HG03280 (cell line): ENCODE results near the gene VGLL4.
"Not testable (repeated sequence)": the region's sequence is repeated elsewhere in the genome, so short reads cannot be mapped to it uniquely, and the experiment has no call there.

Experiments
- ATAC-seq: cut with Tn5 transposase; IDR thresholded peaks from one replicate; pipeline ENCODE4 v1.9.1; 2021; ENCODE audit warnings: mild to moderate bottlenecking, moderate library complexity; ENCODE audit not compliant: unreplicated experiment

VGLL4 gene

DNA sequence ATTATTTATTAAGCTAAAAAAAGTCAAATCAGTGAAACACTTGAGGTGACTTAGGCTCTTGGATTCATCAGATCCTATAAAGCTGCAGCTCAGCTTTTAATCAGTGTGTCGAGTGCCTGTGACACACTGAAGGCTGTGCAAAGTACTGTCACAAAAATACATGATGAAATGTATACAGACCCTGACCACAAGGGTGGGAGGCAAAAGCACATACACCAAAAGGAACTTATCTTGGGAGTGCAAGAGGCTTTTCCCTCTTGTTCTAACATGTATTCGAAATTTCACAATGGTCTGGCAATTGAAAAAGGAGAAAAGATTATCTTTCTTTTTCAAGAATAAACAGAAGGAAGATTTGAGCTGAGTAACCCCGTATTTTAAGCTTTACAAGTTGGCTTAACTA lies 35.9 kb downstream of the VGLL4 start:
- ATAC-seq = no peak

DNA sequence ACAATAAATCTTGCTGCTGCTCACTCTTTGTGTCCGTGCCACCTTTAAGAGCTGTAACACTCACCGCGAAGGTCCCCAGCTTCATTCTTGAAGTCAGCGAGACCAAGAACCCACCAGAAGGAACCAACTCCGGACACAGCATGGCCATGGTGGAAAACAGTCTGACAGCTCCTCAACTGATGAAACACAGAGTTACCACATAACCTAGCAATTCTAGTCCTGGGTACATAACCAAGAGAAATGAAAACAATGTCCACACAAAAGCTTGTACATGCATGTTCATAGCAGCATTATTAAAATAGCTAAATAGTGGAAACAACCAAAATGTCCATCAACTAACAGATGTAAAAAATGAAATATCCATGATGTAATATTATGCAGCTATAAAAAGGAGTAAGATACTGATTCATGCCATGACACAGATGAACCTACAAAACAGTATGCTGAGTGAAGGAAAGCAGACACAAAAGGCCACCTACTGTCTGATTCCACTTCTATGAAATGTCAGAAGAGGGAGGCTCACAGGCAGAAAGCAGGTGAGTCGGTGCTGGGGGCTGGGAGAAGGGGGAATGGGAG lies 36.8 kb downstream of the VGLL4 start:
- no peak for ATAC-seq

DNA sequence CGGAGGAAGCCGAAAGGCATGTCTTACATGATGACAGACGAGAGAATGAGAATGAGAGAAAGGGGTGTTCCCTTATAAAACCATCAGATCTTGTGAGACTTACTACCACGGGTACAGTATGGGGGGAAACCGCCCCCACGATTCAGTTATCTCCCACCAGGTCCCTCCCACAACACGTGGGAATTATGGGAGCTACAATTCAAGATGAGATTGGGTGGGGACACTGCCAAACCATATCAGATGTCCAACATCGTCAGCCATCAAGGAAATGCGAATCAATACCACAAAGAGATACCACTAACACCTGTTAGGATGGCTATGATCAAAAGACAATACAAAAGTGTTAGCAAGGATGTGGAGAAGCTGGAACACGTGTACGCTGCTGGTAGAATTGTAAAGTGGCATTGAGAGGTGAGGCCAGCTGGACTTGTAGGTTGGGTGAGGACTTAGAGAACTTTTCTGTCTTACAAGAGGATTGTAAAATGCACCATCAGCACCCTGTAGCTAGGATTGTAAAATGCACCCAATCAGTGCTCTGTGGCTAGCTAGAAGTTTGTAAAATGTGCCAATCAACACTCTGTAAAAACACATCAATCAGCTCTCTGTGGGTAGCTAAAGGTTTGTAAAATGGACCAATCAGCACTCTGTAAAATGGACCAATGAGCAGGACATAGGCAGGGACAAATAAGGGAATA lies 37.5 kb downstream of the VGLL4 start:
- ATAC-seq = no peak

- ATAC-seq = no peak
Observed at GRCh38 chr3:11605398-11605797, 38.3 kb downstream of the VGLL4 start.

- no peak for ATAC-seq
Observed at GRCh38 chr3:11604139-11604892, 39.4 kb downstream of the VGLL4 start.

DNA sequence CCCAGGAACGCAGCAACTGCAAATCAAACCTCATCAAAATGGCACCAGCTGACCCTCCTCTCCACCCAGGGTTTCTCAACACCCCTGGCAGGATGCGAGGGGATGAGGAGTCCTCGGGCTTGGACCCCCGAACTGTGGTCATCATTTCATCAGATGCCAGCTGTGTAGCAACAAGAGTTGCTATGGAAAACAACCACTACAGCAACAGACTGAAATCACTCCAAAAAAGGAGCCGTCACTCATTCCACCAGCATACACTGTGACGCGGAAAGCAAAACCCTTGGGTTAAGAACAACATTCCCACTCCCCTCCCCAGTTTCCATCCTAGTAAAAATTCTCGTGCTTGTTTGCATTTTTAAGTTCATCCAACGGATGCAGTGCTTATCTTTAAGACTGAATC lies 40.1 kb downstream of the VGLL4 start:
- no peak for ATAC-seq

- ATAC-seq = no peak
Observed at GRCh38 chr3:11602886-11603527, 40.7 kb downstream of the VGLL4 start.

- no peak for ATAC-seq
Observed at GRCh38 chr3:11602239-11602840, 41.4 kb downstream of the VGLL4 start.

DNA sequence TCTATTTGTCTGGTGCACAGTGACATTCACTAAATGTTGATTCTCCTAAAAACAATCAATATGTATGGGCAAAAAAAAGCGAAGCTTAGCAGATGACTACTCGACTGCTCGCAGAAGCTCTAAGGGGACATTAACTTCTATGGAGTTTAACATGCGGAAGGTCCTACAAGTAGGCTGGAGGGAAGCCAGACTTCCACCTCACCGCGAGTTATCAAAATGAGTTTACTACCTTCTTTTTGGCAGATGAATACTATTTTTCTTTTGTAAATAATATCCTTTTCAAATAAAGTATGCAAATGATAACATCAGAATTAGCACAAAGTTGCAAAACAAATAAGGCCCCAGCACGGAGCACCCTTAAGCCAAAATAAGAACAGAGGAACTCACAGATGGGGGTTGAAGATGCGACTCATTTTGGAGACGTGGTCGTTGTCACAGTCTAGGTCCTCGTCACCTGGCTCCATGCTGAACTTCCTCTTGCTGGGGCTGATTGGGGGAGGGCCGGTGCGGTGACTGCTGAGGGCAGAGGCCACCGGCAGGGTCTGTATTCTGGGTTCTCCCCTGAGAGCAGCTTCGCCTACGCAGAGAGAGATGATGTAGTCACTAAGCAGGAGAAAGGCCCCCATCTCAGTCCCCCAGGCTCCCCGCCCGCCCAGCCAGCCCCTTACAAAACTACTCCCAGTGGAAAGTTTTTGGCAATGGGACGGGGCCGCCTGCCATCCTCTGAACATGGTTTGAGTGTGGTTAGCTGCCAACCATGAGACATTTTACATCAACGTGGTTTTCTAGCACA lies 42.1 kb downstream of the VGLL4 start:
- ATAC-seq = peak; percentile 90

DNA sequence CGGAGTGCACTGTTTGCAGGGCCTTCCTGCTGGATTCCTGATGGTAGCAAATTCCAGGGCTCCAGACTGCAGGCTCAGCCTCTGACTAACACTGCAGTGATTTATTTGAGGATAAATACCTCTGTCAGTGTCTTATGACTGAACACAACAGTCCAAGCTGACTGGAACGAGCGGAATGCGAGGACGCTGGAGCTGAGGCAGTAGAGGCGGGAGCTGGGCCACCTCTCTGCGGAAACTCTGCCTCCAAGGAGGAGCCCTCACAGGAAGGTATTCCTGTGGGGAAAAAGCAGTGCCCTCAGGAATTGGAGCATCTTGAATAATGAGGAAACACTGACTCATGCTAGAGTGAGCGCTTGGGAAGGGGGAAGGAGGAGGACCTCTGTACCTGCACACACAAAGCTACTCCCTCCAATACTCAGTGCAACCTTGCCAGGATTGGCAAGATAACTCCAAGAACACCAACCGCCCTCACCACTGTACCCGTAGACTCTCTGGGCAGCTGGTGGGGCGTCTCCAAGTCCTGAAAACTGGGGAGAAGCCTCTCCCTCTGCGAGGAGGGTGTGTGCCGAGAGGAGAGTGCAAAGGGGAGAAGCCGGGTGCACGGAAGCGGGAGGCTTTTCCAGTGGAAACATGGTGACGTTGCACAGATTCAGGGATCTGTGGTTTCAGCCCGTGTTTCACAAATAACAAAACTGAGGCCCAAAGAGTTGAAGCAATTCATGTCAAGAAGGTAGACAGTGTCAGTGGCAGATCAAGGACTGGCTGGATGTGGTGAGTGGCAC lies 43.0 kb downstream of the VGLL4 start:
- no peak for ATAC-seq

- no peak for ATAC-seq
Observed at GRCh38 chr3:11596387-11596786, 47.3 kb downstream of the VGLL4 start.

DNA sequence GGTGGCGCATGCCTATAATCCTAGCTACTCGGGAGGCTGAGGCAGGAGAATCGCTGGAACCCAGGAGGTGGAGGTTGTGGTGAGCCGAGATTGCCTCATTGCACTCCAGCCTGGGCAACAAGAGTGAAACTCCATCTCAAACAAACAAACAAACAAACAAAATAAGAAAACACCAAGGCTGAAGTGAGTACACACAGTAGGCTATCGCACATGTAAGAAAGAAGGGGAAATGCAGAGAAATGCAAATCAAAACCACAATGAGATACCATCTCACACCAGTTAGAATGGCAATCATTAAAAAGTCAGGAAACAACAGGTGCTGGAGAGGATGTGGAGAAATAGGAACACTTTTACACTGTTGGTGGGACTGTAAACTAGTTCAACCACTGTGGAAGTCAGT lies 48.7 kb downstream of the VGLL4 start:
- ATAC-seq = not testable (repeated sequence)

DNA sequence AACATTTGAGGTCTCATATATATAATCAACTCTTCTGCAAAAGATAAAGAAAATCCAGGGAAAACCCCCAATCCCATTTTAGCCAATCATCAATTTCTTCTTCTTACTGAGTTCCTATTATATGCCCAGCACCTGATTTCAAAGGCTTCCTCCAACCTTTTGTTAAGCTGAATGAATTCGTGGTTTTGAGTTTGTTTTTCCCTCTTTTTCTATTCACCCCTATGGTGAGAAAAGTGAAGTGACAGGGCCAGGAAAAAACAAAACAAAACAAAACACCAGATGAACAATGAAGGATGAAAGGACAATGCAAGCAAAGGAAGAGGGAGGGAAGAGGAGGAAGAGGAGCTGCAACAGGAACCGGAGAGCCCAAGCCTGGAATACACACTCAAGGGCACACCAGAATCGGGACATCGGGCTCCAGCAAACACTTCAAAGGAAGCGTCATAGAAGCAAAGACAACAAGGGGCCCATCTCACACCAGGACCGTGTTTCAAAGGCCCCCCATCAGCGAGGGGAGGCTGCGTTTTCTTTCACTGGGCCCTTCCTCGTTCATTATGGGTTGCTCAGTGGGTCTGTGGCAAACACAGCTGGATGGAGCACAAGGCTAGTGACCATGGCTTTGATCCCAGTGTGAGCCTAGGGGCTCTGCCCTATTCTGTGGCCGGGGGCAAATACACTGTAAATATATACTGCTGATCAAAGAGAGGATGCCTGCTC lies 50.2 kb downstream of the VGLL4 start:
- ATAC-seq = no peak

DNA sequence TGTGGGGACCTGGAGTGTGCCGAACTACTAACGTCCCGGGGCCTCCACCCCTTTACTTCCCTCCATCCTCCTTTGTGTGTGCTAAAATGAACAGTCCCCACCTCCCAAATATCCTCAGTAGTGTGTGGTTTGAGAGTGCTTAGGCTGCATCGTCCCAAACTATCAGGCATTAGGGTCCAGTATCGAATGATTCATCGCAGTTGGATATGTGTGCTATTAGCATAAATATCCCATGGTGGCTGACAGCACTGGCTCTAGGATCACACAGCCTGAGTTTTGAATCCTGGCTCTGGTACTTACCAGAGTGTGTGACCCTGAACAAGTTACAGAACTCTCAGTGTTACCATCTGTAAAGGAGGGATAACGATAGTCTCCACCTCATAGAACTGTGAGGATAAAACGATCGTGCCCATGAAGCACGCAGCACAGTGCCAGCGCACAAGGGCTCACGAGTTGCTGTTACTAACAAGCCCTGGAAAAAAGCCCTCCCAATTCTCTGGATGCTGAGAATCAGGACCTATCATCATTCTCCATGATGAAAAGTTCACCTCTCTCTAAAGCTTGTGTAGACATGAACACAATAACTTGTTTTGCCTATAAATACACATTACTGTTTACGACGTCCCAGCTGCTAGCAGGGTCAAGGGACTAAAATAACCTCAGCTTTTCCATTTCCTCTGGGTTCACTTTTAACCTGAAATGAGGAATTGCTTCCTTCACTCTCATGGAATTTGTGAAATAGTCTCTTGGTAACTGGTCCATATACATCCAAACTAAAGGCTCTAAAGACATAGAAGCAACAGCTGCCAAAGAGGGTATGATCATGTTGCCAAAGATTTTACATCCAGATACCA lies 51.0 kb downstream of the VGLL4 start:
- no peak for ATAC-seq

DNA sequence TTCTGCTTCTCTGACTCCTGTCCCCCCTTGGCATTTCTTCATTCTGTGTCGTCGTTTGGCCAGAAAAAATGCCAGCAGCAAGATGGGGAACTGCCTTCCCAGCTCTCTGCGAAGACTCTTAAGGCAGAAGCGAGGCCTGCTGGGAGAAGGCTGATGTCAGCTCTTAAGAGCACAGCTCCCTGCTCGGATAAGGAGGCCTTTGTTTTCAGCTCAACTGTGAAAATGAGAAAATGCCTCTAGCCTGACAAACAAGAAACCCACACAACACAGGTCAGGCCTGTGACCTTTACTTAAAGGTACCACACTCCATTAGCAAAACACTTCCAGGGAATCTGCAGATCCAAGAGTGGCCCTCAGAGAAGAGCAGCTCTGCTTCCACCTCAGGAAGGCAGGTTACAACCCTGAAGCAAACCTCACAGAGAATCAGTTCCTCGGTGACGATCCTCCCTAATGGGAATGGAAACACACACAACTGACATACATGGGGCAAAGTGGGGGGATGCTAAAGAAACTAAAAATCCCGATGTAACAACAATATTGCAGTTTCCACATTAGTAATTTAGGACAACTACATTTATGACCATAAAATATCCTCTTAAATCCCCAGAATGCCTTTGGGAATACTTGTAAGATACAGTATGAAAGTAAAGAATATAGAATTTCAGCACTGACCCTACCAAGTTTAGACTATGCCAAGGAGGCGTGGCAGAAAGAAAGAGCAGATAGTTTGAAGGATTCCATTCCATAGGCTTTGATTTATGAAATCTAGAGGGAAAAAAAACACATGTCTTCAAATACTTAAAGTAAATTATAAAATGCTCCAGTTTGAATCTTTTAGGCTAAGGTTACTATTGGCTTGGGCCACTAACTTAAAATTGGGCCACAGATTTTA lies 52.1 kb downstream of the VGLL4 start:
- ATAC-seq = no peak

- no peak for ATAC-seq
Observed at GRCh38 chr3:11591002-11591355, 52.7 kb downstream of the VGLL4 start.

GRCh38 chr3:11589706-11590105 lies 54.0 kb downstream of the VGLL4 start:
- no peak for ATAC-seq
